Measurements from ENCODE around the gene TMCC1.

GRCh38 chr3:129778871-129779270 is 114.6 kb downstream of the TMCC1 start:
- no peak for TF ChIP-seq CTCF (IDR thresholded peaks at IDR 0.05)
- TF ChIP-seq POLR2A (IDR thresholded peaks at IDR 0.05) = no peak

All from right lobe of liver (tissue), 4 donors.